Parathyroid adenoma (tissue), 2 donors: ENCODE data around the gene PALLD.

ENCODE experiments used
- H2AFZ ChIP-seq: fragments of 300-600 bp; sonication (generic); one replicate; pipeline ENCODE4 v1.7.0; 2017; ENCODE audit warnings: antibody characterized with exemption, mild to moderate bottlenecking
- H3K27ac ChIP-seq: fragments of 300-600 bp; sonication (generic); one replicate; pipeline ENCODE4 v1.7.0; 2017
- H3K27me3 ChIP-seq: fragments of 300-600 bp; sonication (generic); one replicate; pipeline ENCODE4 v1.7.0; 2017; ENCODE audit warnings: low read length; ENCODE audit not compliant: control insufficient read depth, insufficient read depth
- H3K36me3 ChIP-seq: fragments of 300-600 bp; sonication (generic); one replicate; pipeline ENCODE4 v1.7.0; 2017; ENCODE audit warnings: low read length; ENCODE audit not compliant: control insufficient read depth, insufficient read depth
- H3K4me1 ChIP-seq: fragments of 300-600 bp; sonication (generic); one replicate; pipeline ENCODE4 v1.7.0; 2017; ENCODE audit warnings: control low read depth
- H3K4me2 ChIP-seq: fragments of 300-600 bp; sonication (generic); one replicate; pipeline ENCODE4 v1.7.0; 2017; ENCODE audit warnings: low read length
- H3K4me3 ChIP-seq: fragments of 300-600 bp; sonication (generic); one replicate; pipeline ENCODE4 v1.7.0; 2017; ENCODE audit warnings: low read depth, low read length
- H3K79me2 ChIP-seq: fragments of 300-600 bp; sonication (generic); one replicate; pipeline ENCODE4 v1.7.0; 2017; ENCODE audit warnings: control low read depth
- H3K9ac ChIP-seq: fragments of 300-600 bp; sonication (generic); one replicate; pipeline ENCODE4 v1.7.0; 2017; ENCODE audit warnings: mild to moderate bottlenecking
- H3K9me3 ChIP-seq: fragments of 300-600 bp; sonication (generic); one replicate; pipeline ENCODE4 v1.7.0; 2017; ENCODE audit warnings: low read length; ENCODE audit not compliant: control insufficient read depth
- TF ChIP-seq, protein P1 (sequence below): fragments of 300-600 bp; sonication (generic); IDR thresholded peaks from one replicate; pipeline ENCODE4 v1.7.0; 2017; ENCODE audit warnings: antibody characterized with exemption, mild to moderate bottlenecking
- donor health status: primary hyperparathyroidism.

The PALLD gene

GRCh38 chr4:168928346-168928745, 431.5 kb downstream of the PALLD start:
- H3K79me2 ChIP-seq: no peaks in the 10 kb centered on the region
- no peak overlapping the region for H3K4me2 ChIP-seq
- no peaks in the 10 kb centered on the region for H3K9me3 ChIP-seq
- H3K27me3 ChIP-seq: no peaks in the 10 kb centered on the region
- no peak overlapping the region for H3K4me3 ChIP-seq
- TF ChIP-seq, protein P1, sequence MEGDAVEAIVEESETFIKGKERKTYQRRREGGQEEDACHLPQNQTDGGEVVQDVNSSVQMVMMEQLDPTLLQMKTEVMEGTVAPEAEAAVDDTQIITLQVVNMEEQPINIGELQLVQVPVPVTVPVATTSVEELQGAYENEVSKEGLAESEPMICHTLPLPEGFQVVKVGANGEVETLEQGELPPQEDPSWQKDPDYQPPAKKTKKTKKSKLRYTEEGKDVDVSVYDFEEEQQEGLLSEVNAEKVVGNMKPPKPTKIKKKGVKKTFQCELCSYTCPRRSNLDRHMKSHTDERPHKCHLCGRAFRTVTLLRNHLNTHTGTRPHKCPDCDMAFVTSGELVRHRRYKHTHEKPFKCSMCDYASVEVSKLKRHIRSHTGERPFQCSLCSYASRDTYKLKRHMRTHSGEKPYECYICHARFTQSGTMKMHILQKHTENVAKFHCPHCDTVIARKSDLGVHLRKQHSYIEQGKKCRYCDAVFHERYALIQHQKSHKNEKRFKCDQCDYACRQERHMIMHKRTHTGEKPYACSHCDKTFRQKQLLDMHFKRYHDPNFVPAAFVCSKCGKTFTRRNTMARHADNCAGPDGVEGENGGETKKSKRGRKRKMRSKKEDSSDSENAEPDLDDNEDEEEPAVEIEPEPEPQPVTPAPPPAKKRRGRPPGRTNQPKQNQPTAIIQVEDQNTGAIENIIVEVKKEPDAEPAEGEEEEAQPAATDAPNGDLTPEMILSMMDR: no peak
- no peak overlapping the region for H3K9ac ChIP-seq
- H3K36me3 ChIP-seq: no peaks in the 10 kb centered on the region
- H2AFZ ChIP-seq: no peak overlapping the region
- no peaks in the 10 kb centered on the region for H3K4me1 ChIP-seq
- H3K27ac ChIP-seq: no peak overlapping the region

- no peaks in the 10 kb centered on the region for H3K79me2 ChIP-seq
- H3K4me2 ChIP-seq: no peak overlapping the region
- H3K4me3 ChIP-seq: no peak overlapping the region
- no peaks in the 10 kb centered on the region for H3K36me3 ChIP-seq
- H3K9ac ChIP-seq: no peak overlapping the region
- no peaks in the 10 kb centered on the region for H3K27me3 ChIP-seq
- no peak overlapping the region for H2AFZ ChIP-seq
- no peak overlapping the region for H3K27ac ChIP-seq
- H3K9me3 ChIP-seq: no peaks in the 10 kb centered on the region
- no peaks in the 10 kb centered on the region for H3K4me1 ChIP-seq
- TF ChIP-seq, protein P1: no peak
Measured at GRCh38 chr4:168928875-168929274, 432.0 kb downstream of the PALLD start.

GRCh38 chr4:168930413-168931196, 433.8 kb downstream of the PALLD start:
- Histone ChIP-seq H3K36me3 (no peaks in the 10 kb centered on the region), H3K9me3 (no peaks in the 10 kb centered on the region), H3K4me1 (no peaks in the 10 kb centered on the region), H2AFZ (no peak overlapping the region), H3K27me3 (no peaks in the 10 kb centered on the region), H3K79me2 (no peaks in the 10 kb centered on the region), H3K4me2 (no peak overlapping the region), H3K27ac (no peak overlapping the region), H3K9ac (no peak overlapping the region), H3K4me3 (no peak overlapping the region)
- TF ChIP-seq, protein P1: no peak

GRCh38 chr4:168931215-168931650, 434.4 kb downstream of the PALLD start:
- Histone ChIP-seq H3K4me2 (no peak overlapping the region), H3K79me2 (no peaks in the 10 kb centered on the region), H3K4me1 (no peaks in the 10 kb centered on the region), H3K36me3 (no peaks in the 10 kb centered on the region), H3K9me3 (no peaks in the 10 kb centered on the region), H3K4me3 (no peak overlapping the region), H3K27me3 (no peaks in the 10 kb centered on the region), H3K9ac (no peak overlapping the region), H2AFZ (no peak overlapping the region), H3K27ac (no peak overlapping the region)
- TF ChIP-seq, protein P1: no peak

- Histone ChIP-seq H3K4me1 (no peaks in the 10 kb centered on the region), H3K27ac (no peak overlapping the region), H3K9ac (no peak overlapping the region), H3K4me3 (no peak overlapping the region), H3K36me3 (no peaks in the 10 kb centered on the region), H3K4me2 (no peak overlapping the region), H3K79me2 (no peaks in the 10 kb centered on the region), H3K9me3 (no peaks in the 10 kb centered on the region), H2AFZ (no peak overlapping the region), H3K27me3 (no peaks in the 10 kb centered on the region)
- TF ChIP-seq, protein P1: no peak
Measured at GRCh38 chr4:168932138-168932537, 435.3 kb downstream of the PALLD start.
